C1 segment of cervical spinal cord (tissue), 14 donors: ENCODE data around the gene ITLN1.

Experiments used
- DNase-seq, 14 donors: peaks; one replicate each; lab custom pipeline; 2025; lab: John Stamatoyannopoulos, UW

ITLN1 gene

DNA sequence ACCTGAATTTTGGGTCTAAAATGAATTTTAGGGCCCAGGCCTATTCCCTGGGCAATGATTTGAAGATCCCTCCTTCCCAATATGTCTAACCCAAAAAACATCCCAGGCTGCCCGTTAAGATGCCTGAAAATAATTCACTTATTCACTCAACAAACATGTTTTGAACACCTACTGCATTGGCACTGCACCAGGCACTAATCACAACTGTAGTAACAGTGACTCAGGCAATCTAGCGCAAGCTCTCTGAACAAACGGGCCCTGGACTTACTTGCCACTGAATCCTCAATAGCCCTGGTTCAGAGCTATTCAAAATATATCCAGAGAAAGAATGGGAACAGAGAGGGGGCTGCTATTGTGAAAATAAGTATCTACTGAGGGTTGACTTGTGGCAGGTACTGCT is 26.5 kb downstream of the ITLN1 start:
- no peak for DNase-seq

GRCh38 chr1:160858097-160858496 is 26.9 kb downstream of the ITLN1 start:
- no peak for DNase-seq

- no peak for DNase-seq
These were observed 29.6 kb downstream of the ITLN1 start for GRCh38 chr1:160855181-160855981.

- no peak for DNase-seq
These were observed 31.2 kb downstream of the ITLN1 start for GRCh38 chr1:160853754-160854153.

DNA sequence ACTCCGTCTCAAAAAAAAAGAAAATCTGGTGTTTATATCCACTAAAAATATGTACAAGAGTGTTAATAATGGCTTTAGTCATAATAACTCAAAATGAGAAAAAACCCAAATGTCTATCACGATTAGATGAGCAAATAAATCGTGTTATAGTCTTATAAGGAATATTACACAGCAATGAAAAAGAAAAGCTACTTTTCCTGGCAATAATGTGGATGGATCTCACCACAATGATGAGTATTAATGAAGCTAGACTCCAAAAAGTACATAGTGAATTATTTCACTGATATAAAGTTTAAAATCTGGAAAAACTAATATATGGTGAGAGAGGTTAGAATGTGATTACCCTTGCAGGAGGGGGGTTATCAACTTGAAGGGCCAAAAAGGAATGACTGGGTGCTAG is 32.0 kb downstream of the ITLN1 start:
- no peak for DNase-seq

DNA sequence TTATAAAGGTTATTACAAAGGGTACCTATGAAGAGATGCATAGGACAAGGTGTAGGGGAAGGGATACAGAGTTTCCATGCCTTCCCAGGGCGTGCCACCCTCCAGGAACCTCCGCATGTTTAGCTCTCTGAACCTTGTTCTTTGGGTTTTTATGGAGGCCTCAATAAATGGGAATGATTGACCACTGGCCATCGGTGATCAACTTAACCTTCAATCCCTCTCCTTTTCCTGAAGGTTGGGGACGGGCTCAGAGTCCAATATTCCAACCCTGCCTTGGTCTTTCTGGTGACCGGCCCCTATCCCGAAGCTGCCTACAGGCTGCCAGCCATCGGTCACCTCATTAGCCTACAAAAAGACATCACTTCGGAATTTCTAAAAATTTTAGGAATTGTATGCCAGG is 34.0 kb downstream of the ITLN1 start:
- DNase-seq, result no peak

DNA sequence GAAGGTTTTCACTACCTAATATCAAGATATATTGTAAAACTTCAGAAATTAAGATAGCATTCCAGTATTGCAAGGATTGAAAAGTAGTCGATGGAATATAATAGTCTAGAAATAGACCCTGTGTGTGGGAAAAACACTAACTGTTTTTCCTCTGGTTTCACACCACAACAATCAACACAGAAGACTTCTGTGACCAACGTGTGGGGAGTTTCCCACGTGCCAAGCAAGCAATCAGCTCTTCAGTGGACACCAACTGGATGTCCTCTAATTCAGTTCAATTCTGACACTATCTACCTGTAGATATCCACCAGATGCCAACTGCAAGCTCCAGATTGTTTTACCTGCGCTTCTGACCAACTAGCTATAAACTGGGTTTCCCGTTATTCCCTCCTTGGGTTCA is 34.4 kb downstream of the ITLN1 start:
- DNase-seq, result no peak

GRCh38 chr1:160846281-160846680 is 38.7 kb downstream of the ITLN1 start:
- no peak for DNase-seq

DNA sequence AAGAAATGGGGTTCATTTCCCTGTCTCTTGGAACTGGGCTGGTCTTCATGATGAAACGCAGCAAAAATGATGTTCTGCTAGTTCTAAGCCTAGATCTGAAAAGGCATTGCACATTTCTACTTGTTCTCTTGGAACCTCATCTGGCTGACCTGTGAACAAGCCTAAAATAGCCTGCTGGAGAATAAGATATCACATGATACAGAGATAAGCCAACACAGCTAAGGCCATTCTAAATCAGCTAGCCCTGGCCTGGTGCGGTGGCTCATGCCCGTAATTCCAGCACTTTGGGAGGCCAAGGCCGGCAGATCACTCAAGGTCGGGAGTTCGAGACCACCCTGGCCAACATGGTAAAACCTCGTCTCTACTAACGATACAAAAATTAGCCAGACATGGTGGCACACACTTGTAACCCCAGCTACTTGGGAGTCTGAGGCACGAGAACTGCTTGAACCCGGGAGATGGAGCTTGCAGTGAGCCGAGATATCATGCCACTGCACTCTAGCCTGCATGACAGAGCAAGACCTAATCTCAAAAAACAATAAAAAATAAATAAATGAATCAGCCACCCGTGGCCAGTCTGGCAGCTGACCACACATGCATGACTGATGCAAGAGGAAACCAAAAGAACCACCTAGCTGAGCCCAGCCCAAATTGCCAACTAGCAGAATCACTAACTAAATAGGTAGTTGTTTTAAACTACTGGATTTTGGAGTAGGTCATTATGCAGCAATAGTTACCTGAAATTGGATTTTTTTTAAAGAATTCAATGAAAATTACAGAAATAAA is 40.3 kb downstream of the ITLN1 start:
- DNase-seq, result no peak

DNA sequence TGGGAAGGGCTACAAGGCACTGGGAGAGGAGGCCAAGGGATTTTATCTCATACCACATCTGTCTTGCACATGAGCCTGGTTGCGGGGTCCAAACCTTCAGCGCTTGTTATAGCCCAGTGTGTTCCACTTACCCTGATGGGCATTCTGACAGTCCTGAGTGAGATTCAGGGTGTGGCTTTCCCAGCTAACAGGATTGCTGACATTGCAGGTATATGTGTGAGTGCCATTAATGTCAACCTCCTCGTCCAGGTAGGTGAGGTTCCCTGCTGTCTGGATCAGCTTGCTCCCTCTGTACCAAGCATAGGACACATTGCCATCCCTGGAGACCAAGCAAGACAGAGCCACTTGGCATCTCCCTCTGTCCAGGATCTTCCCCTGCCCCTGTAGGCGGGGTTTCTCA is 43.9 kb downstream of the ITLN1 start:
- DNase-seq, result no peak

DNA sequence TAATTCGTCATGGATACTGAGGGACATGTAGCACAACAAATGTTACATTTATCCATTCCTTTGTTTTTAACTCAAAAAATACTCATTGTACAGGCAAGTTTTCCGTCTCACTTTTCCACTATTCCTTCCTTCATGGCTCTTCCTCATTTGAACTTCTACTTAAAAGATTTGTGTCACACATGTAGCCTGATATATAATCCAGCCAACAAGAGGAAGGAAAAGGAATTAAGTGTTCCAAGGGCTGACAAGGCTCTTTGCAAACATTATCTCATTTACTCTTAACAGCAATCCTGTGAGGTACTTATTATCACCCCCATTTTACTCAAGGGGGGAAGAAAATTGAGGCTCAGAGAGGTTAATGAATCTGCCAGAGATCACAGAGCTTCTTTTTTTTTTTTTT is 45.2 kb downstream of the ITLN1 start:
- no peak for DNase-seq

DNA sequence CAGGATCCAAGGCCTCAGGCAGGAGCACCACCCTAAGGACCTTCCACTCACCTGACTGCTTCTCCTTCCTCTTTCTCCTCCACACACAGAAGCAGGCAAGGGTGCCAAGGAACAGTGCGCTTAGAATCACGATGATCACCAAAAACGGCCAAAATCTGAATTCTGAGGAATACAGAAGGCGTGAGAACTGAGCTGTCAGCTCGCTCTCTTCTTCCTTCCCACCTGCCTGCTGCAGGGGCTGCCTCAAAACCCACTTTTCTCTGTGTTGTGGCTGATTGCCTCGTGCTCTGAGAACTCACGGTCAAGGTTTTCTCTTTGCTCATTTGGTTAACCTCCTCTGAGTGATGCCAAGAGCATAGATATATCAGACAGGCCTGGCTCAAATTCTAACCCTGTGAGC is 46.1 kb downstream of the ITLN1 start:
- no peak for DNase-seq

DNA sequence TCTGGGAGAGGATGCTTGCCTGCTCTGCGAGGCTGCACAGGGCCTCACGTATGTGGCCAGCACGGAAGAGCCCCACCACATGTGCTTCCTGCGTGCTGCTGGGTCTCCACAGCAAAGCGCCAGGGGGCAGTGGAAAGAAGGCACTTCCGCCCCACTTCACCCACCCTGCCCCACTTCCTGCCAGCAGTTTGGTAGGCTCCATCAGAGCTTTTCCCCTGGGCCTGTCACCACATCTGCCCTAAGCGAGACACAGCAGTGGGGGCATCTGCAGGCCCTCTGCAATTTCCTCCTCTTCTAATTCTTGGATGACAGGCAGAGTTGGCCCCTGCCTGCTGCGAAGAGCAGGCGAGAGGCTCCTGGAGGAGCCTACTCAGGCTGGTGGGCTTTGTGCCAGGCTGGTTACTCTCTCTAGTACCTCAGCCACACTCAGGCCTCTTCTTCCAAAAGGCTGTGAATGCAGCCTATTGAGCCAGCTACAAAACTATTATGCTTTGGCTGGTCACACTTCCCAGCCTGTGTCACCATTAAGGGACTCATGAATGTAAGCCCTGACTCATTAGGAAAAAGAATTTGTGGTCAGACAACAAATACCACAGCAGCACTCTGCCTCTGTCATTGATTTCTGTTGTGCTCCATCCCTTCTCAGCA is 47.3 kb downstream of the ITLN1 start:
- DNase-seq, result peak in 5 of 14 donors; percentile 1 to 45 (median 6)

DNA sequence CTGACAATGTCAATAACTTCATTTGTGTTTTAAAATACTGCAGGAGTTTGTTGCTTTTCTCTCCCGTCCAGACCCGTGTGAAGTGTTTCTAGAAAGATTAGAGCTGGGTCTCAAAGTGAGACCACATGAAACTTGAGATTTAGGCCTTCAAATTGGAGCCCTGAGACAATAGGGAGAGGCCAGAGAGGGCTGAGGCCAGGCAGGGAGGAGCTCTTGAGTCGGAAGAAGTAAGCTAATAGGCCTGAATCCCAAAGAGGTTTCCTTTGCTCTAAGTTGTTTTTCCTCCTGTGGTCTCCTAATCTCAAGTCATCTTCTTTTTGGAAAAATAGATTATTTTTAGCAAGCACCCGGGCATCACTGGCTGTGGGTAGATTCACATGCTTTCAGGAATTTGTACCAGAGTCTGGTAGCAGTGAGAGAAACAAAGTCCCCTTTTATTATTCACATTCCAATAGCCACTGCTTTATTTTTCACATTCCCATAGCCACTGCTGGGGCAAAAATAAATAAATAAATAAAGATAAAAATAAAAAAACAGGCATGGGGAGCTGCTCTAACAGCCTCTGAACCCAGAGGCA is 47.9 kb downstream of the ITLN1 start:
- DNase-seq, result no peak

GRCh38 chr1:160836561-160836960 is 48.4 kb downstream of the ITLN1 start:
- DNase-seq, result no peak

DNA sequence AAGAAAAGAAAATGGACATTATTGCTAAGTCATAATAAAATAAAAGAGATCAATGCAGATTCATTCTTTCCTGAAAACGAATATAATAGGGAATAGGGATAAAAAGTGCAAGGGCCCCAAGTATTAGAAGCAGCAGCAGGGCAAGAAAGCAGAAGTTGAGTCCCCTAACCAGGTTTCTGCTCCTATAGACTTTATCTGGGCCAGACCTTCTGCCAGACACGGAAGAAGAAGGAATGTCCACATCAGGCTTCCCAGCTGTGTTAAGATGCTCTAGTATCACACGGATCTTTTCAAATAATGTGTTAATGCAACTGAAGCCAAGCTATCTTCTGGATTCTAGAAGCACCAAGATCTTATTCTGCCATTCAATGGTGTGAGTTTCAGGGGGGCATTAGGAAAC is 49.2 kb downstream of the ITLN1 start:
- no peak for DNase-seq

- peak in 1 of 14 donors; percentile 6 for DNase-seq
These were observed 49.9 kb downstream of the ITLN1 start for GRCh38 chr1:160834945-160835565.

DNA sequence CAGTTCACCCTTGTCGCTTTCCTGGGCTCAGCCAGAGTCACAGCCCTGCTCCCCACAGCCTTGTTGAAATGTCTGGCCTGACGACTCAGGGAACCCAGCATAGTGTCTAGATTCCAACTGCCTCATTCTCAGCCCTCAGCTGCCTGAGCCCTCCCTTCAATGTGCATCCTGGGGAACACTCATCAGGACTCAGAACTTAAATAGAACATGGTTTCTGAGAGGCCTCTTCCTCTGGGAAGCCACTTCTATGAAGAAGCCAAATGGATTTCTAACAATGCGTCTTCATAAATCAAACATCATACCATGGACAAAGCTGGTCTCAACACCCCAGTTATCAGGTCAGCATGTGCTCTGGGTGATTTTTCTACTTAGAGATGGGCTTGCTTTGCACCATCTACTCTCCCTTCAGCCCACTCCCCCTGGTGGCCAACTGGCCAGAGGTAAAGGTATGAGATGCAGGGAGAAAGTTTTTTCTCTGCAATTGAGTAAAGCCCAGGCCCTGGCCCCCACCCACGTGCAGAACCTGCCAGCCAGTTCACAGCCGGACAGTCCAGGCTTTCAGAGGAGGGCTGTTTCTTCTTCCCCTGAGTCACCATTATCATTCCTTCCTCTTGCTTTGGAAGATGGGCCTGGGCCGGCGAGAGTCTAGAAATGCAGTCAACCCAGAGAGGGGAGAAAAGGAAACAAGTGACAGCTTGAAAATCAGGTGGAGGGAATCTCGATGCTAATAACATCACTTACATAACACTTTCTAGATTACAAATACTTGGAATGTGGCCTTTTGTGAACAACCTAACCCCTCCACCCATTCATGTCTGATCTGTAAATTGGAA is 54.4 kb downstream of the ITLN1 start:
- DNase-seq, result peak in 1 of 14 donors; percentile 10

- no peak for DNase-seq
These were observed 55.2 kb downstream of the ITLN1 start for GRCh38 chr1:160829766-160830165.

GRCh38 chr1:160827418-160827817 is 57.6 kb downstream of the ITLN1 start:
- DNase-seq, result no peak

GRCh38 chr1:160826546-160826945 is 58.4 kb downstream of the ITLN1 start:
- no peak for DNase-seq
